HG03571 (cell line): Measurements from ENCODE around the gene CSRP1.
A peak's percentile ranks its signal among the peaks of the same experiment; 100 is the strongest.
"Not testable (repeated sequence)": the region's sequence is repeated elsewhere in the genome, so short reads cannot be mapped to it uniquely, and the experiment has no call there.

Experiments used
- ATAC-seq: cut with Tn5 transposase; IDR thresholded peaks from one replicate; pipeline ENCODE4 v1.9.1; 2021; ENCODE audit not compliant: unreplicated experiment

The CSRP1 gene

DNA sequence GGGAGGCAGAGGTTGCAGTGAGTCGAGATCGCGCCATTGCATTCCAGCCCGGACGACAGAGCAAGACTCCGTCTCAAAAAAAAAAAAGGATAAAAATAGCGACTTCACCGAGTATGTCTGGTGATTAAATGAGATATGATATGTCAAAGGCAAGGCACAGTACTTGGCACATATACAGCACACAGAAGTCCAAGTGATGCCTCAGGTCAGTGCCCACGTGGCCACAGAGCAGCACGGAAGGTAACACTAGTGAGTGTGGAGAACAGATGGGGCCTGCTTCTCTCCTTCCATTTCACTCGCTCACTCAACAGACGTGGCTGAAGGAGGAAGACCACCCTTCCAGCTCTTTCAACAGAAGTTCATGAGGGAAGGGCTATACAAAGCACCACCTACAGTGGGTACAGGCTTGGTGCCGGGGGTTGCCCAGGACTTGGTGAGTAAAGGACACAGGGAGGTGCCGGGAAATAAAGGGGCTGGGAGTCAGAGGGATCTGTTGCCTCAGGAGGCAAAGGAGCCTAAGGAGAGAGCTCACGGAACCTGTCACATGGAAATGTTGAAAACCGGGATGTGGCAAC, 8.9 kb downstream of the CSRP1 start:
- no peak for ATAC-seq

DNA sequence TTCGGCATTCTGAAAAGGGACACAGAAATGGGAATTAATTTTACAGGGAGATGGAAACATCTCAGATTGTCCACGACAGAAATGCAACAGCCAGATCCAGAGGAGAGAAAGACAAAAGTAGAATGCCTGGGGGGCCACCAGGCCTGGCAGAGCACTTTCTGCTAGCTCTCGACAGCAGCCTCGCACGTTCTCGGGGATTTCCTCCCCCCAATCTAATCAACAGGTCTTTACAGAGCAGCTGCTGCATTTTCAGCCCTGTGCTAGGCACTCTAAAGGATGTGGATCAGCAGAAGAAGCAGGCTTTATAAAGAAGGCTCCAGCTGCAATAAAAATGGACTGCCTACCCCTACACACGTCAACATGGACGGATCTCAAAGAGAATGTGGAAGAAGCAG, 10.6 kb downstream of the CSRP1 start:
- ATAC-seq, result no peak

DNA sequence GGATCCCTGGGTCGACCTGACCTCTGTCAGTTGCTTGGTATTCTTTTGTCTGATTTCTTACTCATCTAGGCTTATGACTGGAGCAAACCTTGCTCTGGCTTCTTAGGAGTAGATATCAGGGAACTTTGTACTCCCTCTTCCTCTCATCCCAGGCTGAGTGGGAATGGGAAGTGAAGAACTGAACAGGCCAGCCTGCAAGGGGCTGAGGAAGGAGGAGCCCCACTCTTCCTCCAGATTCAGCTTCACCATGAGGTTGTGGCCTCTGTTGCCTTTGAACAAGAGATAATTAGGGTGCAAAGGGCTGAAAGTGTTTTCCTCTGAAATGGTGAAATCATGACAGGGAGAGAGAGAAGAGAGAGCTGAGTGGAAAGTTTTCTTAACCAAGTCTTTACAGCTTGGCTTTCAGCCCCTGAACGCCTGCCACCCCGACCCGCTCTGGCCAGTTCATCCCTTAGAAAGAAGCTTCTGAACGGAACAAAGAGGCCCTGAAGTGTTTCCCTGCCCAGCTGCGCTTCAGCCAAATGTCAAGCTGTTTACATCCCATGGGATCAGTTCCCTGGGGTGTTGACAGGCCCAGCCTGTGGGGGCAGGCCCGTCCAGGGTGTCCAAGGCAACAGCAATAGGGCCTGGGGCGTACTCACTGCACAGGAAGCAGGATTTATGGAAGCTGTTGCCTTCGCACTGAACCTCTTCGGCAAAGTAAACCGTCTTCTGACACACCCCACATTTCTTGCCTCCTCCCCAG, 11.2 kb downstream of the CSRP1 start:
- no peak for ATAC-seq

DNA sequence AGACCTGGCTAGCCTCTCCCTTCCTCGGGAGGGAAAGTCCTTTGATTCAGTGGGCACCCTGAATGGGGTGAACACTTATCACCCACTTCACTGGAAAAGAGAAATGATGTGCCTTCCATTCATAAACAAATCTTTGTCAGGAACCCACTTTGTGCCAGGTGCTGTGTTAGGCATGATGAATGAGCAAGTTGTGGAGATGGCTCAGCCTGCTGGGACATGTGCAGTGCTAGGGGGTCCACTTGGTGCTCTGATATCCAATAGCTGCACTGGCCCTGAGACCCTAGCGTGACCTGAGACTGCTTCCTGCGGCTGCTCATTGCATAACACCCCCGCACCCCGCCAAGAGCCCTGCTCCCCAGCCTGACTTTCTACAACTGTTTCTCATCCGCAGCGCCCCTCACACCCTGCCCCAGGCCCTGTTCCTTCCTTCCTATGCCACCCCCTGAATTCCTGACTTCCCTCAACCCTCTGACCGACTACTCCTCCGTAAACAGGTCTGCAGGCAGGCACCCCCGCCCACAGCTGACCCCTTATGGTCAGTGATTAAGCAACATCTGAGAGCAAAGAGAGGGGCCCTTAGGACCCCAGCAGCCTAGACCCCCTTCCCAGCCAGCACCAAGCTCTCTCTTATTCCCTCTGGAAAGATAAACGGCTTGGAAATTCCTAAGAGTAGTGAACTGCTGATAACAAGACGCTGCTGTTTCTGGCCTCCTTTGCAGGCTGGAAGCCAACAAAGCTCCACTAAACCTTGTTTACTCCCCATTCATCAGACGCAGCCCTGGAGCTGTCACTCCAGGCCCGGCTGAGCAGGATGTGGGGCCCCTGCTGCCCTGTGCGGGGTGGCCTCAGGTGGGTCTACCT, 12.9 kb downstream of the CSRP1 start:
- no peak for ATAC-seq

DNA sequence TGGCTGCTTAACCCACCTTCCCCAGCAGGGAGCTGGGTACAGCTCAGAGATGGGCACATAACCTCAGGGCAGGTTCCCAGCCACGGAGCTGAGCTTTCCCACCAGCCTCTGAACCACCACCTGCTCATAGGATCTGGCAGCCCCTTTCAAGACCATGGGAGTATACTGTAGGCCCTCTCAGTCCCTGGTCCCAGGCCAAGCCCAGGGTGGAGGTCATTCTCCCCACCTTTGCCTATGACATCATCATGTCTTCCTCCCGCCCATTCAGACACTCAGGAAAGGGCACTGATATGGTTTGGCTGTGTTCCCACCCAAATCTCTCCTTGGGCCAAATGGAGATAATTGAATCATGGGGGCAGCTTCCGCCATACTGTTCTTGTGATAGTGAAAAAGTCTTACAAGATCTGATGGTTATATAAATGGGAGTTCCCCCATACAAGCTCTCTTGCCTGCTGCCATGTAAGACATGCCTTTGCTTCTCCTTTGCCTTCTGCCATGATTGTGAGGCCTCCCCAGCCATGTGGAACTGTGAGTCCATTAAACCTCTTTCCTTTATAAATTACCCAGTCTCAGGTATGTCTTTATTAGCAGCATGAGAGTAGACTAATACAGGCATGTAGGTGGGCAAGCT, 13.8 kb downstream of the CSRP1 start:
- ATAC-seq, result not testable (repeated sequence)

DNA sequence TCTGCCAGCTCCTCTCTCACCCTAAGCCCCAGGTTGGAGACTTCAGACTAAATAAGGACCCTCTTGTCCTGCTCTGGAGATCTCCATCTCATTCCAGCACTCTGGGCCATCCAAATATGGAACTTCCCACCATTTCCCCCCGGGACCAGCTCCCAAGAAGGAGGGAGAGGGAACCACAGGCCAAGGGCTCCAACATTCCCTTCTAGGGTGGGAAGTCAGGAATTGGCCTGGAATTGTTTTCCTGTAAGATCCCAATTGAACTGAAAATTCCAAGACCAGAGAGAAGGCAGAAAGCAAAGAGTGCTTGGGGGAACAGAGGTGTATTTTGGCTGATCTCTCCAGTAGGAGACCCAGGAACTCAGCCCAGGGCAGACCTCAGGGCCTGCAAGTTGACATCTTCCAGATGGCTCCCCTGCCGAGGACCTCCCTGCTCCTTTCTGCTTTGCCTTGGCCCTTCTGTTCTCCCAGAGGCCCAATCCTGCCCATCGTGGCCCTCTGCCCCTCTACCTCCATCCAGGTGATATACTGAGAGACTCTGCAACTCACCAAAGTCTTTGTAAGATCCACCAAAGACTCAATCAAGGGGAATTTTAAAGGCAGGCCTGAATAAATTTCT, 14.9 kb downstream of the CSRP1 start:
- no peak for ATAC-seq

DNA sequence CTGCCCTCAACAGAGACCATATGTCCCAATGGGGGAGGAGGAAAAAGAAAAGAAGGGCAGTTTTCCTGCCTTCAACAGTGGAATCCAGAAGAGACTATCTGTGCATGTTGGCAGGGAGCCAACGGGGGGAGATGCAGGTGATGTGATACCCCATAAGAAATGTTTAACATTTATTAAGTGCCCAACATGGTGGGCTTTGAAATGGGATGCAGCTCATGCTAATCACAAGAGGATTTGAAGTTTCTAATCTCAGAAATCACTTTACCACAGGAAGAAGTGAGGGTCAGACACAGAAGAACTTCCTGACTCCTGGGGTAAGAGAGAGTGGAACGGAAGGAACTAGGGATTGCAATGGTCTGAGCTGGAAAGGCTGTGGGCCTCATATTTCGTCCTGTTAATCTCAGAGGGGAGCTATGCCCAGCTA, 16.2 kb downstream of the CSRP1 start:
- no peak for ATAC-seq

DNA sequence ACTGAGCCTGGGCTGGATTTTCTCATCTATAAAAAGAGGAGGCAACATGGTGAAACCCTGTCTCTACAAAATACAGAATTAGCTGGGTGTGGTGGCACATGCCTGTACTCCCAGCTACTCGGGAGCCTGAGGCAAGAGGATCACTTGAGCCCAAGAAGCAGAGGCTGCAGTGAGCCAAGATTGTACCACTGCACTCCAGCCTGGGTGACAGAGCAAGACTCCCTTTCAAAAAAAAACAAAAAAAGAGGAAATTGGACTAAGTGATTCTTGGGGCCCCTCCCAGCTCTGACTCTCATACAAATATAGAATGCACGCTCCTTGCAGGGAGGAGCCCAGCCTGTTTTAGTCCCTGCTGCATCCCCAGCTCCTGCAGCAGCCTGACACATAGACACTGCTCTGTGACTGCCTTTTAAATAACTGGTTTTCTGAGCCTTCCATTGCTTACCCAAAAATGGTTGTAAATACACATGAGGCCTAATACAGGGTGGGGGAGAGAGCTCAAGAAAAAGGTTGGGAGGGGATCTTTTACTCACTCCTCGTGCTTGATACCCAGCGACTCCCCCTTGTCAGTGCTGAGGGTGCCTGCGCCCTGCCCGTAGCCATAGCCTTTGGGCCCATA, 17.2 kb downstream of the CSRP1 start:
- ATAC-seq, result no peak

DNA sequence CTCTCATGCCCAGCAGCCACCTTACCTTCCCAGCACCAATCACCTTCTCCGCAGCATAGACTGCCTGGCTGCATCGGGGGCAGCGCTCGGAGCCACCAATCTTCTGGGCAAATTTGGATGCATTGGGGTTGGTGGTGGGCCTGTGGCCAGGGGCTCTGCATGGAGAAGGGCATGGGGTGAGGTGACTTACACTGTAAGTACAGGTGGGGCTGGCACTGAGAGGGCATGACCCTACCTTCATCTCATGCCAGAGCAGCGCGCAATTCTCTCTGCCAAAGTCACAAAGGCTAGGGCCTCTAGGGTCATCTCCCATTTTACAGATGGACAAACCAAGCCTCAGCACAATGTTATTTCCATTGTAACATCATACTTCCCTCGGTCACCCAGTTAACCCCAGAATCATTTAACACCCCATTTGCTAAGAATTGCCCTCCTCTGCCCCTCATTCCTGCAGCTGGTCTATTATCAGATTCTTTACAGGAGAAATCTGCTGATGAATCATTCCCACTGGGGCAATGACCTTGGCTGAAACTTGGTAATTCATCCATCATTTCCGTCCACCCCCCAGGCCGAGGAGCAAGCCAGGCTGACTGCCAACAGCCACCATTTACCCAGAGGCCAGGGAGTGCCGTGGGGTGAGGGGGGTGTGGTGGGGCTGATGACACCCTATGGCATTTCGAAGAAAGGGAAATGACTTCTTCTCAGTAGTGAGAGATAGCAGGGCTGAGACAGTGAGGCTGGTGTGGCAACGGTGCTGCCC, 17.9 kb downstream of the CSRP1 start:
- ATAC-seq, result no peak

DNA sequence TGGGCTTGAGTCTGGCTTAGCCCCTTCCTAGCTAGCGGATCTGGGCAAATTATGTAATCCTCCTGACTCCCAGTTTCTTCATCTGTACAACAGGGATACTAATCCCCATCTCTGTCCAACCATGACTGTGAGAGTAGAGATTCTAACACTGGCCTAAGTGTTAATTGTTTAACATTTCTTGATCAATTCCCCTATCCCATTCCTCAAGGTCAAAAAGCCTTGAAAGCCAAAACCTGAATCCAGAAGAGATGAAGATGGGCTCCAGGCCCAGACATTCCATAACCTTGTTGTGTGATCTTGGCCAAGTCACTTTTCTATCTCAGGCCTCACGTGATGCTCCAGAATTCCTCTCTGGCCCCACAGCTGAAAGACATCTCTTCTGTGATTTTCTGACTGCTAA, 19.2 kb downstream of the CSRP1 start:
- ATAC-seq, result no peak

DNA sequence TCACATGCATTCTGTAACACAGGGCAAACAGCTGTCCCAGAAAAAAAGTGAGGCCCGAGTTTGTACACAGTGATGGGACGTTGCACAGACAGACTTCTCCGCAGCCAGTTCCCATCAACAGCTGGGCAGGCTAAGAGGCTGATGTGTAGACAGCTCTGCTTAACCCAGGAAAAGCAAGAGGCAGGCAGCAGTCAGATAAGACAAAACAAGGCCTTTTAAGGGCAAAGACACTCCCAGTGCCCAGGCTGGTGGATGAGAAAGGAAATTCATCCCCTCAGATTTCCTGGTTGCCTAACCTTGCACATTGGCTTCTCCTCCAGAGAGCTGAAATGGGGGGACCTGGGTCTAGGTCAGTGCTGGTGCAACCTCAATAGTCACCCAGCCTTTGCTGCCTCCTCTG, 20.7 kb downstream of the CSRP1 start:
- ATAC-seq, result no peak

DNA sequence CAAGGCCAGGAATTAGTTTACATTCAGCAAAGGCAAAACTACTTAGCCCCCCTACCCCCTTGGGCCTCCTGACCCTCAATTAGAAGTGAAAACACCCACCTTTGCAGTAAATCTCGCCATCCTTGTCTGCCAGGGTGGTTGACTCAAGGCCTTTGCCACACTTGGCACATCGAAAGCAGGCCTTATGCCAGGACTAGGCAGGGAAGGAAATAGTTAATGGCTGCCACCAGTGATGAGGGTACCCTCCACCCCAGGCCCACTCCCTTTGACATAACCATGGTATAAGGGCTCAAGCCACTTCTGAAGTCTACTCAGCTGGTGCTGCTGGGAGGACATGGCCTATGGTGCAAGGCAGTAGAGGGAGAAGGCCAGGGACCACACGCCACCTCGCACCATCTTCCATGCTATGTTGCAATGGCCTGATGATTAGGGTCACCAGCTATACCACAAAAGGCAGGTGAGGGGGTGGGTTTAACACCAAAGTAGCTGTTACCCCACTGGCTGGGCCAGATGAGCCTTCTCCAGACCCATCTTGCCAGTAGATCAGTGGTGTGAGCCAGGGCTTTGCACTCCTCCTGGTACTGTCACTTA, 21.6 kb downstream of the CSRP1 start:
- ATAC-seq, result no peak

DNA sequence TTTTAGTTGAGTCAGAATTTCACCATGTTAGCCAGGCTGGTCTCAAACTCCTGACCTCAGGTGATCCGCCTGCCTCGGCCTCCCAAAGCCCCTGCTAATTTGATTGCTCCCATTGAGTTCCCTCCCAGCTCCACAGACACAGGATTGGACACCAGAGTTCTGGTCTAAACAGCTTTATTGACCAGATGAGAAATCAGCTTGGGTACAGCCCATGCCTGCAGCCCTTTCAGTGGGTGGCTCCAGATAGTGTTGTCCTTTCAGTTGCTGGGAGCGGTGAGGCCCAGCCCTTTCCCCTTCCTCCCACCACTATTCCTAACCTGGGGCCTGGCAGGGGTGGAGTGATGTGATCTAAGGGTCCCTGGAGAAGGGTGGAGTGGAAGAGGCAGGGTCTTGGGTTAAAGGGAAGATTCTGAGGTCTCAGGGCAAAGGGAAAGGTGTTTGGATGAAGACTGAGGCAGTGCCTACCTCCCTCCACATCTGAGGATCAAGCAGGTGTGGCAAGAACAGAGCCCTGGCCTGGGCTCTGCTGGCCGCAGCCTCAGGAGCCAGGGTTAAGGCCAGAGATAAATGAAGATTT, 23.5 kb downstream of the CSRP1 start:
- ATAC-seq, result no peak

DNA sequence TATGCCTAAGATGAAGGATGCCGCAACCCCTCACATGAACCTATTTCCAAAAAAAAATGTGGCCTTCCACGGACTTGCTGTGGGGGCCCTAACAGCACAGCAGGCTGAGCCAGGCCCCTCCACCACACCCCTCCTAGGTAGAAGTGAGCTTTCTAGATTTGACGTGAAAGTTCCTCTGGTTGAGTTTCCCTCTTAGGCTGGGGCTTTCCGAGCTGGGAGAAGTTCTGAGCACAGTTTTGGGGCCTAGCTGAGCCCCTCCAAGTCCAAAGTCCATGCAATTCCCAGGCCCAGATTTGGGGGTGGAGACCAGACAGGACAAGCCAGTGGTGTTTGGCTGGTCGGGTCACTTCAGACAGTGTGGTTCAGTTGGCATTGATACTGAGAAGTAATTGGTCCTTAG, 24.2 kb downstream of the CSRP1 start:
- ATAC-seq, result no peak

DNA sequence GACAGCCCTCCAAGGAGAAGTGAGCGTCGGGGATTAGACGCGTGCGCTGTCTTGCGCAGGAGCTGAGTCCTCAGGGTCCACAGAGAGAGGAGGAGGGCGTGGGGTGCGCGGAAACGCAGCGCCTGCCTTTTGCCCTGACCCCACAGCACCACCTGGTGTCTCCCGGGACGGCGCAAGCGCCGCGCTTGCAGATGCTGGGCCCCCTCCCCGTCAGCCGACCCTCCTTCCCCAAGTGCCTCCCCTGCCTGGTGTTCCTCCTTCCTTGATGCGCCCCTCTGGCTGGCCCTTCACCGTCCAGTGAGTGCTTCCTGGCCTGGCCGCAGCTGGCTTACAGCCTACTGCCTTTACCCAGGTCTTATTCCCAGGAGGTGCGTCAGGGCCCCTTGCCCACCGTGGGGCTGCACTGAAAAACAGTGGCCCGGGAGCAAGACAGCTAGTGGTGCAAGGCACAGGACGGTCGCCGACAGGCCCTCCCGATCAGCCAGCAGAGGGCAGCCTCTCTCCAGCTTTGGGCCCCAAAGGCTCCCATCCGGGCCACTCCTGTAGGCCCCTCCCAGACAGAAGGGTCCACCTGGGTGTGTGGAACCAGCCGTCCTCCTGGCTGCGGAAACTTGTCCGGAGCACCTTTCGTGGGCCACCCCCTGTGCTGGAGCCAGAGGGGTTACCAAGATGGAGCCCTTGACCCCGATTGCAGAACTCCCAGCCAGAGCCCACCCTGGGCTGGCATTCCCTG, 25.0 kb downstream of the CSRP1 start:
- ATAC-seq, result peak; percentile 74

DNA sequence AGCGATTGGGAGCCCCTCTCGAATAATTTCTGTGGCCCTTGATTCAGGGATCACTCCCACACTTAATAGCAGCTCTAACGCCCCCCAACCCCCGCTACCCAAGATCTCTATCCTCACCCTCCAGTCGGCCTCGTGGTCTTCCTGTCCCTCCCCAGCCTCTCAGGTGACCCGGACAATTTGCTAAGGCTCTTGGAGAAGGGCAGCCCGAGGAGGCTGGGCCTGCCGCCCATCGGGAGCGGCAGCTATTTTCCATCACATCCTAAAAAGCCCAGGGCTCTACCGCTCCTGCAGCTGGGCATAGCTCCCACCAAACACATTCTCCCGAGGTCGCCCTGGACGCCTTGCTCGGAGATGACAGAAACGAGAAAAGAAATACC, 25.9 kb downstream of the CSRP1 start:
- no peak for ATAC-seq

DNA sequence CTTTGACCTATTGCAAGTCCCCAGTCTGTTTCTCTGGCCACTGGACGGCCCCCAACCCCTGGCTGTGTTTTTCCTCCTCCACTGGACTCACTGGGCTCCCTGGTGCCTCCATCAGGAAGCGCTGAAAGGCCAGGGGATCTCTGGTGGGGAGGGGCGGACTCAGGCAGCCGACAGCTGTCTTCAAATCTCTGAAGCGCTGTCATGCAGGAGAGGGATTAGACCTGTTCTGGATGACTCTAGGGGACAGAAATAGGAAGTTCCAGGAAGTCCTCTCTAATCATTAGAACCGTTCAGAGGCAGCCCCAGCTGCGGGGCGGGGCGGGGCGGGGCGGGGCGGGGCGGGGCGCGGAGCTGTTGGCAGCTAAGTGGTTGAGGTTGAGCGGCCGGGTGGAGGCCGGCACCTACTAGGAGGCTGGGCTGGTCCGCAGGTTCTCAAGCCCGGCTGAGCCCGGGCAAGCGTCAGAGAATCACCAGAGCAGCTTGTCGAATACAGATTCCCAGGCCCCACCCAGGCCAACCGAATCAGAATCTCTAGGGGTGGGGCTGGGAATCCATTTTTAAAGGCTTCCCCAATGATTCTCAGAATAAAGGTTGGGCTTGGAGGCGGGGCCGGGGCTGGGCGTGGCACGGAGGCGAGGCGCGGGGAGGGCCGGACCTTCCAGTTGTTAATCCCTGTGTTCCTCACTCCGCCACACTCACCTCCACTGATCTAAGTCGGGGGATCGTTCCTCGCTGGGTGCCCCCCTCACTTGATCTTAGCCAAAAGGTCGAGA, 26.5 kb downstream of the CSRP1 start:
- ATAC-seq, result peak; percentile 61

DNA sequence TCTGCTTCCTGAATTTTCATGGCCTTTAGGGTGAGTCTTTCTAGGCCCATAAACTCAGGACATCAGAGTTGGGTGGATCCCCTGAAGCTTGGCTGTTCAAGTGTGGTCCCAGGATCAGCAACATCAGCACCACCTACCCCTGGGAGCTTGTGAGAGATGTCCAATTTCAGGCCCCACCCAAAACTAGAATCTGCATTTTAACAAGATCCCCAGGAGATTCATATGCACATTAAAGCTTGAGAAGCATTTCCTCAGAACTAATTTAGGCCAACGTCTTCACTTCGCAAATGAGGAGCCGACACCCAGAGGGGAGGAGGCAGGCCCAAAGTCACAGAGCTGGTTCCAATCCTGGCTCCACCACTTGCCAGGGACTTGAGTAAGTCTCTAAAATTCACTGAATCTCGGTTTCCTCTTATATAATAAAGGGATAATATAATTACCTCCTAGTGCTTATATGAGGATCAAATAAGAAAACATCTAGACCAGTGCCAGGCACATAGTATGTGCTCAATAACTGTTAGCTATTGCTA, 27.7 kb downstream of the CSRP1 start:
- no peak for ATAC-seq
